ENCODE results near the gene HSPA14. TPM values are rescaled to one million over a fixed set of nuclear protein-coding genes. Genes with fewer than 3 reads are reported as not detected.
A peak's percentile ranks its signal among the peaks of the same experiment; 100 is the strongest.

The HSPA14 gene
- polyA plus RNA-seq, 1 donor (not counting 4 experiments of a cell fraction or from before 2014, with no cell fraction given): 29.5 TPM

GRCh38 chr10:14821635-14822375 is 16.3 kb upstream of the HSPA14 start:
- no peak overlapping the region for H3K4me2 ChIP-seq (ENCODE audit: control insufficient read depth, extremely low read depth, insufficient read depth, low read depth, low read length)
- no peak overlapping the region for H3K9ac ChIP-seq (ENCODE audit: control insufficient read depth, extremely low read depth, insufficient read depth, low read length)
- H3K9me1 ChIP-seq (ENCODE audit: control insufficient read depth, extremely low read depth, insufficient read depth, low read length): no peaks in the 10 kb centered on the region
- H3K79me2 ChIP-seq (ENCODE audit: control insufficient read depth, insufficient read depth, low read length): no peaks in the 10 kb centered on the region
- H3K27me3 ChIP-seq (ENCODE audit: control insufficient read depth, extremely low read depth, insufficient read depth, low read length): no peaks in the 10 kb centered on the region
- H4K20me1 ChIP-seq (ENCODE audit: control insufficient read depth, extremely low read depth, insufficient read depth, low read length): no peaks in the 10 kb centered on the region
- TF ChIP-seq CTCF (optimal IDR thresholded peaks at IDR 0.05 in 1 of 3, IDR thresholded peaks at IDR 0.05 in 1 of 3, conservative IDR thresholded peaks at IDR 0.05 in 1 of 3; ENCODE audit: extremely low read depth in 1 of 3, insufficient read depth in 2 of 3, low read length in 3 of 3) (no peak), EZH2 (IDR thresholded peaks at IDR 0.05; ENCODE audit: low read length) (no peak)
- dilution Hi-C loops (cut with MboI; ENCODE audit: extremely low pct_ligation_motif_present, low sequenced_read_pairs): no loop called here
- no peaks in the 10 kb centered on the region for H3K9me3 ChIP-seq (ENCODE audit: control insufficient read depth, low read depth, low read length)
- H2AFZ ChIP-seq (ENCODE audit: control insufficient read depth, low read length): no peak overlapping the region
- no peaks in the 10 kb centered on the region for H3K36me3 ChIP-seq (ENCODE audit: control insufficient read depth in 2 of 2, extremely low read depth in 1 of 2, insufficient read depth in 2 of 2, low read length in 2 of 2)
- no peak for DNase-seq (ENCODE audit: low read depth, low spot score)
- no peak overlapping the region for H3K4me3 ChIP-seq (ENCODE audit: control insufficient read depth in 2 of 3, extremely low read depth in 1 of 3, insufficient read depth in 2 of 3, low read depth in 1 of 3, low read length in 3 of 3)
- no peak overlapping the region for H3K27ac ChIP-seq (ENCODE audit: control insufficient read depth, insufficient read depth, low read length)
- FAIRE-seq: no peak
- H3K4me1 ChIP-seq (ENCODE audit: control insufficient read depth, extremely low read depth, insufficient read depth, low read length): peaks cover 11% of the 10 kb centered on the region

- dilution Hi-C loops (cut with MboI; ENCODE audit: extremely low pct_ligation_motif_present, low sequenced_read_pairs): no loop called here
- no peak for FAIRE-seq
- Histone ChIP-seq H2AFZ (ENCODE audit: control insufficient read depth, low read length) (no peak overlapping the region), H3K4me1 (ENCODE audit: control insufficient read depth, extremely low read depth, insufficient read depth, low read length) (peaks cover 11% of the 10 kb centered on the region), H4K20me1 (ENCODE audit: control insufficient read depth, extremely low read depth, insufficient read depth, low read length) (no peaks in the 10 kb centered on the region), H3K27ac (ENCODE audit: control insufficient read depth, insufficient read depth, low read length) (no peak overlapping the region), H3K9me1 (ENCODE audit: control insufficient read depth, extremely low read depth, insufficient read depth, low read length) (no peaks in the 10 kb centered on the region), H3K9ac (ENCODE audit: control insufficient read depth, extremely low read depth, insufficient read depth, low read length) (no peak overlapping the region), H3K9me3 (ENCODE audit: control insufficient read depth, low read depth, low read length) (no peaks in the 10 kb centered on the region), H3K4me3 (ENCODE audit: control insufficient read depth in 2 of 3, extremely low read depth in 1 of 3, insufficient read depth in 2 of 3, low read depth in 1 of 3, low read length in 3 of 3) (no peak overlapping the region), H3K27me3 (ENCODE audit: control insufficient read depth, extremely low read depth, insufficient read depth, low read length) (no peaks in the 10 kb centered on the region), H3K79me2 (ENCODE audit: control insufficient read depth, insufficient read depth, low read length) (no peaks in the 10 kb centered on the region), H3K36me3 (ENCODE audit: control insufficient read depth in 2 of 2, extremely low read depth in 1 of 2, insufficient read depth in 2 of 2, low read length in 2 of 2) (no peaks in the 10 kb centered on the region), H3K4me2 (ENCODE audit: control insufficient read depth, extremely low read depth, insufficient read depth, low read depth, low read length) (no peak overlapping the region)
- no peak for DNase-seq (ENCODE audit: low read depth, low spot score)
- TF ChIP-seq CTCF (optimal IDR thresholded peaks at IDR 0.05 in 1 of 3, IDR thresholded peaks at IDR 0.05 in 1 of 3, conservative IDR thresholded peaks at IDR 0.05 in 1 of 3; ENCODE audit: extremely low read depth in 1 of 3, insufficient read depth in 2 of 3, low read length in 3 of 3) (peak; percentile 48 to 64 (median 57)), EZH2 (IDR thresholded peaks at IDR 0.05; ENCODE audit: low read length) (no peak)
Measured at GRCh38 chr10:14822879-14823755, 15.0 kb upstream of the HSPA14 start.
